ENCODE results near the gene KLHDC8B.

The KLHDC8B gene

DNA sequence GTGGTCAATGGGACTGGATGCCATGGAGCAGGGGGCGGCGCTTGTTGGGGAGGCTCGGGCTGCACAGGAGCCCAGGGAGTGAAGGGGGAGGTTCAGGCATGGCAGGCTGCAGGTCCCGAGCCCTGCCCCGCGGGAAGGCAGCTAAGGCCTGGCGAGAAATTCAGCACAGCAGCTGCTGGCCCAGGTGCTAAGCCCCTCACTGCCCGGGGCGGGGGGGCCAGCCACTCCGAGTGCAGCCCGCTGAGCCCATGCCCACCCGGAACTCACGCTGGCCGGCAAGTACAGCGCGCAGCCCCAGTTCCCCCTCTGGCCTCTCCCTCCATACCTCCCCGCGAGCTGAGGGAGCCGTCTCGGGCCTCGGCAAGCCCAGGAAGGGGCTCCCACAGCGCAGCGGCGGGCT, 11.3 kb downstream of the KLHDC8B start:
- TF ChIP-seq, protein P1, sequence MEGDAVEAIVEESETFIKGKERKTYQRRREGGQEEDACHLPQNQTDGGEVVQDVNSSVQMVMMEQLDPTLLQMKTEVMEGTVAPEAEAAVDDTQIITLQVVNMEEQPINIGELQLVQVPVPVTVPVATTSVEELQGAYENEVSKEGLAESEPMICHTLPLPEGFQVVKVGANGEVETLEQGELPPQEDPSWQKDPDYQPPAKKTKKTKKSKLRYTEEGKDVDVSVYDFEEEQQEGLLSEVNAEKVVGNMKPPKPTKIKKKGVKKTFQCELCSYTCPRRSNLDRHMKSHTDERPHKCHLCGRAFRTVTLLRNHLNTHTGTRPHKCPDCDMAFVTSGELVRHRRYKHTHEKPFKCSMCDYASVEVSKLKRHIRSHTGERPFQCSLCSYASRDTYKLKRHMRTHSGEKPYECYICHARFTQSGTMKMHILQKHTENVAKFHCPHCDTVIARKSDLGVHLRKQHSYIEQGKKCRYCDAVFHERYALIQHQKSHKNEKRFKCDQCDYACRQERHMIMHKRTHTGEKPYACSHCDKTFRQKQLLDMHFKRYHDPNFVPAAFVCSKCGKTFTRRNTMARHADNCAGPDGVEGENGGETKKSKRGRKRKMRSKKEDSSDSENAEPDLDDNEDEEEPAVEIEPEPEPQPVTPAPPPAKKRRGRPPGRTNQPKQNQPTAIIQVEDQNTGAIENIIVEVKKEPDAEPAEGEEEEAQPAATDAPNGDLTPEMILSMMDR (conservative IDR thresholded peaks at IDR 0.05; ENCODE audit: low read length), result no peak
- no peak overlapping the region for H3K4me3 ChIP-seq (ENCODE audit: low read length)
- no peak for DNase-seq (ENCODE audit: low read depth)

DNA sequence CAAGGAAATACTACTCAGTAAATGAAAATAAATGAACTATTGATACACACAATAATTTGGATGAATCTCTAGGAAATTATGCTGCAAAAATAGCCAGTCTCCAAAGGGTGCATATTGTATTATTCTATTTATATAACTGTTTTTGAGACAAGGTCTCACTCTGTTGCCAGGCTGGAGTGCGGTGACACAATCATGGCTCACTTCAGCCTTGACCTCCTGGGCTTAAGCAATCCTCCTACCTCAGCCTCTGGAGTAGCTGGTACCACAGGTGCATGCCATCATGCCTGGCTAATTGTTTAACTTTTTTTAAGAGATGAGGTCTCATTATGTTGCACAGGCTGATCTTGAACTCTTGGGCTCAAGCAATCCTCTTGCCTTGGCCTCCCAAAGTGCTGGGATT, 12.5 kb downstream of the KLHDC8B start:
- DNase-seq (ENCODE audit: low read depth), result no peak
- TF ChIP-seq, protein P1 (conservative IDR thresholded peaks at IDR 0.05; ENCODE audit: low read length), result no peak
- no peak overlapping the region for H3K4me3 ChIP-seq (ENCODE audit: low read length)

DNA sequence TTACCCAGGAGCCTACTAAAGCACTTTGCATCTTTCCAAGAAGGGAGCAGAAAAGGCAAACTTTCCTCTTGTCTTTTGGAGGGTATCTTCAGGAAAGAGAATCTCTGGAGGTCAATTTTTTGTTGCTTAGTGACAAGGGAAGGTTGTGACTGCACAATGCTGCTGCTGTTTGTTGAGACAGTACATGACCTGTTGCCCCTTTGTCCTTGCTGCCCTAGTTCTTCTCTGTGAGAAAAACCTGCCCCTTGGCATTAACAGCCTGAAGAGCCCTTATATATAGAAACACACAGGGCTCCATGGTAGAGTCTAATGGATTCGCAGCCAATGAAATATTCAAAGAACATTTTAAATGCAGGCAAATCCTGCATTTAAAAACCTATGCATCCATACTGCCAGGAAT, 20.3 kb downstream of the KLHDC8B start:
- no peak for DNase-seq (ENCODE audit: low read depth)
- H3K4me3 ChIP-seq (ENCODE audit: low read length), result no peak overlapping the region
- TF ChIP-seq, protein P1 (conservative IDR thresholded peaks at IDR 0.05; ENCODE audit: low read length), result no peak

DNA sequence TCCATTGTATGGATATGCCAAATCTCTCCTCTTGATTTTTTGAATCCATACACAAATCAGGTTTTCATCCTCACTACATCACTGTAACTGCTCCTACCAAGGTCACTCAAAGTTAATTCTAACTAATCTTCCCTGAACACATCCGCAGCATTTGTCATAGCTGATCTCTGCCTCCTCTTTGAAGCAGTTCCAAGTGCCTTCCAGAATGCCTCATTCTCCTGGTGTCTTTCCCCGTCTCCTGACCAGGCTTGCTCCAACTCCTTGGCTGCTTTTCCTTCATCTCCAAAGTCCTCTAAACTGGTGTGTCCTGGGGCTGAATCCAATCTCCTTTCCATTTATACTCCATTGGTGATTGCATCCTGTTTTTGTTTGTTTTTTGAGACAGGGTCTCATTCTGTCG, 26.8 kb downstream of the KLHDC8B start:
- TF ChIP-seq, protein P1 (conservative IDR thresholded peaks at IDR 0.05; ENCODE audit: low read length), result no peak
- no peak for DNase-seq (ENCODE audit: low read depth)
- H3K4me3 ChIP-seq (ENCODE audit: low read length), result no peak overlapping the region

DNA sequence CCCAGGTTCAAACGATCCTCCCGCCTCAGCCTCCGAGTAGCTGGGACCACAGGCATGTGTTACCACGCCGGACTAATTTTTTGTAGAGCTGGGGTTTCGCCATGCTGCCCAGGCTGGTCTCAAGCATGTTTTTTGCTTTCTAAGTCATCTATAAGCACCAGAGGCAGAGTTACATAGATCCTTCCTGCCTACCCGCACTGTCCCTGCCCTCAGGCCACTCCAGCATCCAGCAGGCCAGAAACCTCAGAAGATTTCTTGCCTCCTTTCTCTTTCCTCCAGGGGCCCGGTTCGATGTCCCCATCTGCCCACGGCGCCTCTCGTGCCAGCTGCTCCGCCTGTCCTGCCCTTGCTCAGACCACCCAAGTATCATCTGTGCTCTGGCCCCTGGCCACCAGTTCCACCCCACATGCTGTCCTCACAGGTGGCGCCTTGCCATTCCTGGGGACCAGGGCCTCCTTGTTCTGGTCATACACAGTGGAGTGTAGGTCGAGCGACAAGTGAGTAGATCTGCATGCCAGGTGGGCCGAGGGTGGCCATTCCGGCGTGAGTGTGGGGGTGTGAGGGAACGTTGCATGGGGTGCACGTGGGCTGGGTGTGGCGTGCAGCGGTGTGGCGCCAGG, 27.3 kb downstream of the KLHDC8B start:
- peak overlapping the region; percentile 51 for H3K4me3 ChIP-seq (ENCODE audit: low read length)
- TF ChIP-seq, protein P1 (conservative IDR thresholded peaks at IDR 0.05; ENCODE audit: low read length), result no peak
- no peak for DNase-seq (ENCODE audit: low read depth)

DNA sequence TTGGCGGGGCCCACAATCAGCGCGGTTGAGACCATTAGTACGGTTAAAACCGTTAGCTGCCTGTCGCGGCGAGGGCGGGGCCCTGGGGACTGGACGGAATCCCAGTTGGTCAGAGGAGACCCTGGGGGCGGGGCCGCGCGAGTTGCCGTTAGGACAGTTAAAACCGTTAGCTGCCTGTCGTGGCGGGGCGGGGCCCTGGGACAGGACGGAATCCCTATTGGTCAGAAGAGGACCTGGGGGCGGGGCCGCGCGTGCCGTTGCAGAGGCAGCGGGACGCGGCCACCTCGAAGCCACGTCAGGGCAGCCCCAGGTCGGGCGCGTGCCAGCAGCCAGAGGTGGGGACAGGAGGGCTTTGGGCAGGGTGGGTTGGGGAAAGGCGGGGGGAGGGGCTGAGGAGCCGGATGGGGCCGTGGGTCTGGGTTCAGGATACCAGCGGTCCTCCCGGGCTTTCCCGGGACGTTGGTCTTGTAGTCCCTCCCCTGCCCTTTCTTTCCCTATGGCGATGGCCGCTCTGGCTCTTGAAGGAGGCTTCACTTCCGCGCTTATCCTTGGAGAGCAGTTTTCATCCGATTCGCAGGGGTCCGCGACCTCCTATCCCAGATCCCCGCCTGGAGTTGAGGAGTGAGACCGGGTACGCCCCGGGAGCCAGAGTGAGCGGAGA, 28.0 kb downstream of the KLHDC8B start:
- TF ChIP-seq, protein P1 (conservative IDR thresholded peaks at IDR 0.05; ENCODE audit: low read length), result no peak
- H3K4me3 ChIP-seq (ENCODE audit: low read length), result peak overlapping the region; percentile 57
- peak; percentile 78 for DNase-seq (ENCODE audit: low read depth)

DNA sequence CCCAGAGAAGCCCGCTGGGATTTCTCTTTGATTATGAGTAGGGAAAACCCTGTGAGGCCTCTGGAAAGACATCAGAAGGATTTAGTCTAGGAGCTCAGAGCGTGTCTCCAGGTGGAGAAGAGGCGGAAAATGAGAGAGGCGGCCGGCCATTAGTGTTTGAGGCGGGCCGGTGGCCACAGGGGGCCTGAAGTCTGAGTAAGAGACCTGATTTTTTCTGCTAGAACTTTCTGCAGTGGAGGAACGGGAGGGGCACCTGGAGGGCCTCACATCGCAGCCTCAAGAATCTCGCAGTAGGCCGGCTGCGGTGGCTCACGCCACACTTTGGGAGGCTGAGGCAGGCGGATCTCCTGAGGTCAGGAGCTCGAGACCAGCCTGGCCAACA, 28.5 kb downstream of the KLHDC8B start:
- no peak for DNase-seq (ENCODE audit: low read depth)
- H3K4me3 ChIP-seq (ENCODE audit: low read length), result peak overlapping the region; percentile 57
- TF ChIP-seq, protein P1 (conservative IDR thresholded peaks at IDR 0.05; ENCODE audit: low read length), result no peak

Measured in AG10803 (cell line).